ENCODE measurements around the gene SEL1L3.

GRCh38 chr4:25911356-25911755, 48.6 kb upstream of the SEL1L3 start:
- TF ChIP-seq CTCF (IDR thresholded peaks at IDR 0.05; ENCODE audit: extremely low read depth in 1 of 2, insufficient read depth in 1 of 2, low read depth in 1 of 2, low read length in 2 of 2) (no peak), POLR2A (IDR thresholded peaks at IDR 0.05; ENCODE audit: low read depth, low read length) (no peak), JUN (IDR thresholded peaks at IDR 0.05; ENCODE audit: borderline replicate concordance, insufficient read depth, insufficient read length, low read depth) (no peak), MAX (IDR thresholded peaks at IDR 0.05; ENCODE audit: insufficient read depth, insufficient read length) (no peak), EZH2 (IDR thresholded peaks at IDR 0.05; ENCODE audit: borderline replicate concordance, low read depth, low read length, severe bottlenecking) (no peak), POLR2AphosphoS5 (IDR thresholded peaks at IDR 0.05; ENCODE audit: insufficient read depth, low read depth, low read length) (no peak), FOS (IDR thresholded peaks at IDR 0.05; ENCODE audit: borderline replicate concordance, insufficient read depth, low read length) (no peak), MYC (IDR thresholded peaks at IDR 0.05; ENCODE audit: low read depth, low read length) (no peak), GATA2 (IDR thresholded peaks at IDR 0.05; ENCODE audit: insufficient read depth, insufficient read length, low read depth, low read length) (no peak)

Data from endothelial cell of umbilical vein (primary cell).